C4-2B (cell line): Measurements from ENCODE around the gene RSPH10B2.
"Not testable (repeated sequence)": the region's sequence is repeated elsewhere in the genome, so short reads cannot be mapped to it uniquely, and the experiment has no call there.

Experiments used
- ZFX ChIP-seq: fragments of 450-650 bp; IDR thresholded peaks from 2 replicates; pipeline ENCODE4 v1.6.1; 2017
- TF ChIP-seq, protein P1 (sequence below): fragments of 450-650 bp; conservative IDR thresholded peaks from 2 replicates; pipeline ENCODE4 v1.5.1; 2017; ENCODE audit warnings: mild to moderate bottlenecking

DNA sequence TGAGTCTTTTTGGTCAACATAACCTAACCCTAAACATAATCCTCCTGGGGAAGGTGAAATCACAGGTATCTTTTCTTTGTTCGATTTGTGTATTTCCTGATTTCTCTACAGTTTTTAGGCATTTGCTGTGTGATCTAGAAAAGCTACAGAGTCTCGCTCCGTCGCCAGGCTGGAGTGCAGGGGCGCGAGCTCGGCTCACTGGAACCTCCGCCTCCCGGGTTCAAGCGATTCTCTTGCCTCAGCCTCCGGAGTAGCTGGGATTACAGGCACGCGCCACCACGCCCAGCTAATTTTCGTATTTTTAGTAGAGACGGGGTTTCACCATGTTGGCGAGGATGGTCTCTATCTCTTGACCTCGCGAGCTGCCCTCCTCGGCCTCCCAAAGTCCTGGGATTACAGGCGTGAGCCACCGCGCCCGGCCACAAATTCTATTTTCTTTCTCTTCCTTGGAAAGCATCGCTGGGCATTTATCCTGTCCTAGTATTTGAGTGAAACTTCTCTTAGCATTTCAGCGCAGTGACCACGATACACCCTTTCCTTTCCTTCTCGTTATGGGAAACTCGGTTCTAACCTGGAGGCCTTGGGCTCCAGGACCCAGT, 24.9 kb upstream of the RSPH10B2 start:
- TF ChIP-seq, protein P1, sequence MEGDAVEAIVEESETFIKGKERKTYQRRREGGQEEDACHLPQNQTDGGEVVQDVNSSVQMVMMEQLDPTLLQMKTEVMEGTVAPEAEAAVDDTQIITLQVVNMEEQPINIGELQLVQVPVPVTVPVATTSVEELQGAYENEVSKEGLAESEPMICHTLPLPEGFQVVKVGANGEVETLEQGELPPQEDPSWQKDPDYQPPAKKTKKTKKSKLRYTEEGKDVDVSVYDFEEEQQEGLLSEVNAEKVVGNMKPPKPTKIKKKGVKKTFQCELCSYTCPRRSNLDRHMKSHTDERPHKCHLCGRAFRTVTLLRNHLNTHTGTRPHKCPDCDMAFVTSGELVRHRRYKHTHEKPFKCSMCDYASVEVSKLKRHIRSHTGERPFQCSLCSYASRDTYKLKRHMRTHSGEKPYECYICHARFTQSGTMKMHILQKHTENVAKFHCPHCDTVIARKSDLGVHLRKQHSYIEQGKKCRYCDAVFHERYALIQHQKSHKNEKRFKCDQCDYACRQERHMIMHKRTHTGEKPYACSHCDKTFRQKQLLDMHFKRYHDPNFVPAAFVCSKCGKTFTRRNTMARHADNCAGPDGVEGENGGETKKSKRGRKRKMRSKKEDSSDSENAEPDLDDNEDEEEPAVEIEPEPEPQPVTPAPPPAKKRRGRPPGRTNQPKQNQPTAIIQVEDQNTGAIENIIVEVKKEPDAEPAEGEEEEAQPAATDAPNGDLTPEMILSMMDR = not testable (repeated sequence)
- TF ChIP-seq ZFX = not testable (repeated sequence)
